Central memory CD8-positive, alpha-beta T cell (primary cell): ENCODE results near the gene HUWE1.
"Not testable (repeated sequence)": the region's sequence is repeated elsewhere in the genome, so short reads cannot be mapped to it uniquely, and the experiment has no call there.

Source experiments
- ATAC-seq: fragments of 150-1000 bp; cut with Tn5 transposase; replicated peaks from 2 replicates; pipeline ENCODE4 v1.10.0; 2022; ENCODE audit warnings: mild to moderate bottlenecking, moderate FRiP score, moderate number of reproducible peaks; ENCODE audit not compliant: poor library complexity, severe bottlenecking; ENCODE audit errors: extremely low read depth
- DNase-seq, 2 donors: peaks; one replicate each; pipeline ENCODE4 v3.0.0; 2021; ENCODE audit warnings: low spot score in 2 of 2
- H3K27ac Mint-ChIP-seq: one replicate; pipeline ENCODE4 v1.8.0; 2022; ENCODE audit warnings: low read depth, mild to moderate bottlenecking, moderate library complexity, mixed read lengths
- H3K27me3 Mint-ChIP-seq: one replicate; pipeline ENCODE4 v1.8.0; 2022; ENCODE audit warnings: mixed read lengths
- H3K36me3 Mint-ChIP-seq: one replicate; pipeline ENCODE4 v1.8.0; 2022; ENCODE audit warnings: mild to moderate bottlenecking, moderate library complexity, mixed read lengths; ENCODE audit not compliant: insufficient read depth
- H3K4me1 Mint-ChIP-seq: one replicate; pipeline ENCODE4 v1.8.0; 2022; ENCODE audit warnings: mixed read lengths
- H3K4me3 Mint-ChIP-seq: one replicate; pipeline ENCODE4 v1.8.0; 2022; ENCODE audit warnings: mild to moderate bottlenecking, moderate library complexity, mixed read lengths
- H3K9me3 Mint-ChIP-seq: one replicate; pipeline ENCODE4 v1.8.0; 2022; ENCODE audit warnings: mixed read lengths

HUWE1 gene

GRCh38 chrX:53531255-53531966 lies 155.1 kb downstream of the HUWE1 start:
- peak overlapping the region; percentile 16 for H3K4me3 Mint-ChIP-seq
- ATAC-seq = not testable (repeated sequence)
- H3K27ac Mint-ChIP-seq = peak overlapping the region; percentile 16

GRCh38 chrX:53526999-53527398 lies 159.5 kb downstream of the HUWE1 start:
- no peaks in the 10 kb centered on the region for H3K27me3 Mint-ChIP-seq
- no peak for ATAC-seq
- H3K4me1 Mint-ChIP-seq = no peaks in the 10 kb centered on the region
- no peak overlapping the region for H3K4me3 Mint-ChIP-seq
- H3K9me3 Mint-ChIP-seq = no peaks in the 10 kb centered on the region
- H3K27ac Mint-ChIP-seq = no peak overlapping the region
- H3K36me3 Mint-ChIP-seq = peaks cover 4% of the 10 kb centered on the region
- DNase-seq = no peak

More at GRCh38 chrX:53531255-53531966, 155.1 kb downstream of the HUWE1 start:
- peaks cover 34% of the 10 kb centered on the region for H3K36me3 Mint-ChIP-seq
- not testable (repeated sequence) for DNase-seq, H3K27me3 Mint-ChIP-seq, H3K9me3 Mint-ChIP-seq, H3K4me1 Mint-ChIP-seq

DNA sequence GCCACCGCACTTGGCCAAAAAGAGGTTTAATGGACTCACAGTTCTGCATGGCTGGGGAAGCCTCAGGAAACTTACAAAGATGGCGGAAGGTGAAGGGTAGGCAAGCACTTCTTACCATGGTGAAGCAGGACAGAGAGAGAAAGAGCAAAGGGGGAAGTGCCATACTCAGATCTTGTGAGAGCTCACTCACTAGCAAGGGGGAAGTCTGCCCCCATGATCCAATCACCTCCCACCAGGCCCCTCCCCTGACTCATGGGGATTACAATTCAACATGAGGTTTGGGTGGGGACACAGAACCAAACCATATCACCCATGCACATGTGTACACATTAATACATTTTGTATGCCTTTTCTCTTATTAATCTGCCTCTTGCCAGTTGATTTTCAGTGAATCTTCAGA lies 175.2 kb downstream of the HUWE1 start:
- peaks cover 1% of the 10 kb centered on the region for H3K36me3 Mint-ChIP-seq
- no peak overlapping the region for H3K4me3 Mint-ChIP-seq
- no peaks in the 10 kb centered on the region for H3K27me3 Mint-ChIP-seq
- H3K4me1 Mint-ChIP-seq = no peaks in the 10 kb centered on the region
- H3K27ac Mint-ChIP-seq = no peak overlapping the region
- H3K9me3 Mint-ChIP-seq = no peaks in the 10 kb centered on the region
- DNase-seq = no peak
- ATAC-seq = no peak

DNA sequence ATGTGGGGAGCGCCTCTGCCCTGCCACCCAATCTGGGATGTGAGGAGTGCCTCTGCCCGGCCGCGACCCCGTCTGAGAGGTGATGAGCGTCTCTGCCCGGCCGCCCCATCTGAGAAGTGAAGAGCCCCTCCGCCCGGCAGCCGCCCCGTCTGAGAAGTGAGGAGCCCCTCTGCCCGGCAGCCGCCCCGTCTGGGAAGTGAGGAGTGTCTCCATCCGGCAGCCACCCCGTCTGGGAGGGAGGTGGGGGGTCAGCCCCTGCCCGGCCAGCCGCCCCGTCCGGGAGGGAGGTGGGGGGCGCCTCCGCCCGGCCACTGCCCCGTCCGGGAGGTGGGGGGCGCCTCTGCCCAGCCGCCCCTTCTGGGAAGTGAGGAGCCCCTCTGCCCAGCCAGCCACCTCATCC lies 182.5 kb downstream of the HUWE1 start:
- not testable (repeated sequence) for H3K27me3 Mint-ChIP-seq, H3K9me3 Mint-ChIP-seq, H3K27ac Mint-ChIP-seq

DNA sequence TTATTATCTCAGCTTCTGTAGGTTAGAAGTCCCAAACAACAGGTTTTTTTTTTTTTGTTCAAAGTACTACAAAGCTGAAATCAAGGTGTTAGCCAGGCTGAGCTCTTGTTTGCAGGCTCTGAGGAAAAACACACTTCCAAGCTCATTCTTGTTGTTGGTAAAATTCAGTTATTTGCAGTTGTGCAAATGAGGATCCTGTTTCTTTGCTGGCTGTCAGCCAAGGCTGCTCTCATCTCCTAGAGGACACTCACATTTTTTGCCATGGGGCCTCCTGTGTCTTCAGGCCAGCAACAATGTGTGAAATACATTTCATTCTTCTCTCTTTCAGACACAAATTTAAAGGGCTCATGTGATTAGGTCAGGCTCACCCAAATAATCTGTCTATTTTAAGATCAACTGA lies 192.1 kb downstream of the HUWE1 start:
- Mint-ChIP-seq H3K27me3 (no peaks in the 10 kb centered on the region), H3K27ac (no peak overlapping the region), H3K4me3 (no peak overlapping the region), H3K9me3 (no peaks in the 10 kb centered on the region), H3K36me3 (no peaks in the 10 kb centered on the region), H3K4me1 (no peaks in the 10 kb centered on the region)
- DNase-seq = no peak
- ATAC-seq = no peak

More for the DNA sequence above, 182.5 kb downstream of the HUWE1 start:
- not testable (repeated sequence) for H3K36me3 Mint-ChIP-seq, DNase-seq, H3K4me3 Mint-ChIP-seq, H3K4me1 Mint-ChIP-seq, ATAC-seq

- Mint-ChIP-seq H3K4me3 (no peak overlapping the region), H3K4me1 (no peaks in the 10 kb centered on the region), H3K36me3 (no peaks in the 10 kb centered on the region), H3K27ac (no peak overlapping the region), H3K9me3 (no peaks in the 10 kb centered on the region), H3K27me3 (peaks cover 3% of the 10 kb centered on the region)
- no peak for ATAC-seq
- DNase-seq = no peak
Measured at GRCh38 chrX:53486285-53486684, 200.2 kb downstream of the HUWE1 start.

- Mint-ChIP-seq H3K9me3 (no peaks in the 10 kb centered on the region), H3K36me3 (no peaks in the 10 kb centered on the region), H3K27ac (no peak overlapping the region), H3K4me1 (no peaks in the 10 kb centered on the region), H3K4me3 (no peak overlapping the region), H3K27me3 (peaks cover 11% of the 10 kb centered on the region)
- DNase-seq (no peak), ATAC-seq (no peak)
Measured at GRCh38 chrX:53483838-53484405, 202.6 kb downstream of the HUWE1 start.

GRCh38 chrX:53483416-53483815 lies 203.1 kb downstream of the HUWE1 start:
- ATAC-seq = no peak
- Mint-ChIP-seq H3K4me3 (no peak overlapping the region), H3K36me3 (no peaks in the 10 kb centered on the region), H3K27ac (no peak overlapping the region), H3K4me1 (no peaks in the 10 kb centered on the region), H3K9me3 (no peaks in the 10 kb centered on the region), H3K27me3 (peaks cover 11% of the 10 kb centered on the region)
- no peak for DNase-seq
